GM21526 (cell line): ENCODE measurements around the gene ARVCF.

Experiments used
- ATAC-seq: cut with Tn5 transposase; IDR thresholded peaks from one replicate; pipeline ENCODE4 v1.9.1; 2021; ENCODE audit warnings: moderate library complexity; ENCODE audit not compliant: unreplicated experiment, low FRiP score

The ARVCF gene

DNA sequence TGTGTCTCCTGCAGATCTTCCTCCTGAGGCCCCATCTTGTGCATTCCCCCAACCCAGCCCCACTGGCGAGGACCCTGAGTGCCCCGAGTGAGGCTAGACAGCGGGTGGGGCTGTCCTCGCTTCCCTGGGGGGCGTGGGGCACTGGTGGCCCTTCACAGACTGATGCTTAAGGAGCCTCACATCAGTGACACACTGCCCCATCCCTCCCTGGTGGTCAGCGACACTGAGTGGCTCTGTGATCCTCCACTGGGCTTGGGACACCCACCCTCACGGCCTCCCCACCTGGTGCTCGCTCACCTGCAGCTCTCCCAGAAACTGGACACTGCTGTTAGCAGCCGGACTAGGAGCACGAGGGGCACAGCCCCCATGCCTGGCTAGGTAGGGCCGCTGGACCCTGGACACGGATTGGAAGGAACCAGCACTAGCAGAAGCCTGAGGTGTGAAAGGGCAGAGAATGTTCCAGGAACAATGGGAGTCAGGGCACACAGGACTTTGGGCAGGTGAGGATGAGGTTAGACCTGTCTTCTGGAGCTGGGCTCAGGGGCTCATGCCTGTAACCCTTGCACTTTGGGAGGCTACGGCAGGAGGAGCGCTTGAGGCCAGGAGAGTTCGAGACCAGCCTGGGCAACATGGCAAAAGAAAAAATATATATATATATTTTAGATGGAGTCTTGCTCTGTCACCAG is 51.8 kb downstream of the ARVCF start:
- no peak for ATAC-seq

DNA sequence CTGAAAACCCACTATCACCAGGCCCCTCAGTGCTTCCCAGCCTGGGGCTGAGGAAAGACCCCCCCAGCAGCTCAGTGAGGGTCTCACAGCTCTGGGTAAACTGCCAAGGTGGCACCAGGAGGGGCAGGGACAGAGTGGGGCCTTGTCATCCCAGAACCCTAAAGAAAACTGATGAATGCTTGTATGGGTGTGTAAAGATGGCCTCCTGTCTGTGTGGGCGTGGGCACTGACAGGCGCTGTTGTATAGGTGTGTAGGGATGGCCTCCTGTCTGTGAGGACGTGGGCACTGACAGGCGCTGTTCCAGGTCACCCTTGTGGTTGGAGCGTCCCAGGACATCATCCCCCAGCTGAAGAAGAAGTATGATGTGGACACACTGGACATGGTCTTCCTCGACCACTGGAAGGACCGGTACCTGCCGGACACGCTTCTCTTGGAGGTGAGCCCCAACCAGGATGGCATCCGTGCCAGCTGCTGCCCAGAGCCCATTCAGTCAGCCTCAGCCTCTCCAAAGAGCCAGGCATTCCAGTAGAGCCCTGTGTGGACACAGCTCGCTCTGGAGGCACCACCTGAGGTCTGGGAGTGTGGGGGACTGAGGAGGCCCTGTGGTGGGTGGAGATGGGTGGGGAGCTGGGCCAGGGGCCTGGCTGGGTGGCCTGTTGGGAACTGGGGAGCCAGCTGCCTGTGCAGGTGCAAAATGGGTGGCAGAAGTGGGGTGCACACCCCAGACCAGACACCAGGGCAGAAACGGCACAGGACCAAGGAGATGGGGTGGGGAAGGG is 52.6 kb downstream of the ARVCF start:
- no peak for ATAC-seq

- ATAC-seq, result no peak
These were observed 53.5 kb downstream of the ARVCF start for GRCh38 chr22:19962909-19963806.

DNA sequence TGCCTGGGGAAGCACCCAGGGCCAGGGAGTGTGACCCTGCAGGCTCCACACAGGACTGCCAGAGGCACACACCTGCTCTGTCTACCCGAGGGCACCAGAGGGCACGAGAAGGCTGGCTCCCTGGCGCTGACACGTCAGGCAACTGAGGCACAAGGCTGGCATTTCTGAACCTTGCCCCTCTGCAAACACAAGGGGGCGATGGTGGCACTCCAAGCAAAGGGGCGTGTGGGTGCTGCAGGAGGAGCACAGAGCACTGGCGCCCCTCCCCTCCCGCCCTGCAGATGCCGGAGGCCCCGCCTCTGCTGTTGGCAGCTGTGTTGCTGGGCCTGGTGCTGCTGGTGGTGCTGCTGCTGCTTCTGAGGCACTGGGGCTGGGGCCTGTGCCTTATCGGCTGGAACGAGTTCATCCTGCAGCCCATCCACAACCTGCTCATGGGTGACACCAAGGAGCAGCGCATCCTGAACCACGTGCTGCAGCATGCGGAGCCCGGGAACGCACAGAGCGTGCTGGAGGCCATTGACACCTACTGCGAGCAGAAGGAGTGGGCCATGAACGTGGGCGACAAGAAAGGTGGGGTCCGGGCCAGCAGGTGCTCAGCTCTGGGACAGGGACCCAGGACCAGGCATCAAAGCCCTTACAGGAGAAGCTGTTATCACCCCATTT is 54.2 kb downstream of the ARVCF start:
- no peak for ATAC-seq

DNA sequence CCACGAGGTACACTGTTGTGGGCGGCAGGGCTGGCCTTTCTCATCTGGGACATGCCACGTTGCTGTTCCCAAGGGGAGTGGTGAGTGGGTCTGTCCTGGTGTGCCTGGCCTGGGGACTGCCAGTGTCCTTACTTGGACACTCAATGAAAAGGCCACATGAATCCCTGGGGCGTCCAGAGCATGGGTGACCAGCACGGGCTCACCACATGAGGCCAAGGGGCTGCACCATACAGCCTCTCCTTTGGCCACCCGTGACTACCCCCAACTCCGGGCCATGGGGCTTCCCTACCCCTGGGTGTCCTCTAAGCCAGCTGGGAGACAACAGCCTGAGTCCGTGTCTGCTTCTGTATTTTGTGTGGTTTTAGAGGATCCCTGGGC is 54.8 kb downstream of the ARVCF start:
- no peak for ATAC-seq

- no peak for ATAC-seq
These were observed 55.4 kb downstream of the ARVCF start for GRCh38 chr22:19961201-19961580.

GRCh38 chr22:19960491-19961200 is 56.0 kb downstream of the ARVCF start:
- no peak for ATAC-seq

DNA sequence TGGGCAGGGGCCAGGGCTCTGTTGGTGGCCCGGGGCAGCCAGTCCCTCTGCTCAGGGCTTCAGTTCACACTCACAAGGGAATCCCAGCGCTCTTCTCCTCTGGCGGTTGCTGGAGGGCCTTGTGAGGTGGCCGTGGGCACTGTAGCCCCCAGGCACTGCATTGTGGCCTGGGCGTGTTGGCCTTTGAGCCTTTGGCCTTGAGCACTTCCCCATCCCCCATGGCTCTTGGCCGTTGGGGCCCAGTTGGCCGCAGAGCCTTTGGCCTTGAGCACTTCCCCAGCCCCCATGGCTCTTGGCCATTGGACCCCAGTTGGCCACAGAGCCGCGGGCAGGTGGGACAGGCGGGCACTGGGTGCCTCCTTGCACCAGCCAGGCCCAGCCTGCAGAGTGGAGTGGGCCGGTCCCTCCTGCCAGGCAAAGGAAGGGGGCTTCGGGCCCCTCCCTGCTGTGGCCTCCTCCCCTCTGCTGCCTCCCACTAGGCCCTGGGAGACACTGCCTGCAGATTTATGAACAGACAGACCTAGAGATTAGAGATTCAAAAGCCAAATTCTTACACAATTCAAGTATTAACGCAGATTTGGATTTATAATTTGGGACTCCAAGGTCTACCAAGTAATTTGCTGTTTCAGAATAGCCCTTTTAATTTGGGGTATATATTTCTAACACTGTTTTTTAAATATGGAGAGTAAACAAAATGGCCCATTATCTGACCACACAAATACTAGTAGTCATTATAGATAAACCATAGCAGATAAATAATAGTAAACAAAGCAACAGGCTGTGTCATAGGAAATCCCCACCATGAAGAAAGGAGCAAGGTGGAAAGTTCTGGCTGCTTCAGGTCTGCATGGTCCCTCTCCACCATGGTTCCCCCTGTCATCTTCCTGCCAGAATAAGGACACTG is 56.8 kb downstream of the ARVCF start:
- ATAC-seq, result no peak

DNA sequence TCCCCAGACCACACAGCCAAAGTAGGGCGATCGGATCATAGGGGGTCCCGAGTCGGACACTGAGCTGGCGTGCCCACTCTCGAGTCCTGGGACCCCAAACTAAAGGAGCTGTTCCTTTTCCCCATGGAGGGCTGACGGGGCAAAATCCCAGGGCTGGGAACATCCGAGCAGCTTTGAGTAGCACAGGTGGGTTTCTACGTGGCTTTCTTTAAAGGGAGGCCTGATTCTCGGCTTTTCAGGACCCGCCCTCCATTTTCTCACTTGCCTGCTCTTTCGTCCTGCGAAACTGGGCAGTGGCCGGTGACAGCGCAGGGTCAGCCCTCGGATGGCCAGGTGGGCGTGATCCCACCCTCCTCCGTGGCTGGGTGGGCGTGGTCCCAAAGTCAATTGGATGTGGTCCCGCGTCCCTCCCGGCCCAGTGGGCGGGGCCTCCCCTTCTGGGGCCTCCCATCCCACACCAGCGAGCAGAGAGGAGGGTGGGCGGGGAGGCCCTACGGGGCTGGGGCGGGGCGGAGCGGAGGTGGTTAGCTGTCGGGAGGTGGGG is 57.5 kb downstream of the ARVCF start:
- no peak for ATAC-seq

- no peak for ATAC-seq
These were observed 58.3 kb downstream of the ARVCF start for GRCh38 chr22:19958083-19959042.

DNA sequence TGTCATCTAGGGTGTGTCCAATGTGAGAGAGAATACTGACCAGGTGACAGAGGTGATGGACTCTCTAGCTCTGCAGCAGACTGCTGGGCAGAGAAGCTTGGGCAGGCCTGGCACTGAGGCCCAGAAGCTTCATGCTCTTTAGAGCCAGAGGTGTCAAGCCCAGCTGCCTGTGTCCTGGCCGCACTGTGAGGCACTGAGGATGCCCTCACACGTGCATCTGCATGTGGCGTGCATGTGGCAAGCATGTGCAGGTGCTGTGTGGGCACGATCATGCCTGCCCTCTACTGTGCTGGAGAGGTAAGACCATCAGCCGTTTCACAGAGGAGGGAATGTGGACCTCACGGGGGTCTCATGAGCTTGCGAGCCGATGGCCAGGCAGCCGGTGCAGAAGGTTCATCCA is 59.2 kb downstream of the ARVCF start:
- ATAC-seq, result no peak

- ATAC-seq, result no peak
These were observed 61.1 kb downstream of the ARVCF start for GRCh38 chr22:19955241-19956128.

- ATAC-seq, result no peak
These were observed 65.3 kb downstream of the ARVCF start for GRCh38 chr22:19951346-19951745.

- ATAC-seq, result no peak
These were observed 68.4 kb downstream of the ARVCF start for GRCh38 chr22:19948057-19948760.

- no peak for ATAC-seq
These were observed 73.3 kb downstream of the ARVCF start for GRCh38 chr22:19943082-19944026.
